HG03521 (cell line): ENCODE data around the gene GTF2H2C.
"Not testable (repeated sequence)": the region's sequence is repeated elsewhere in the genome, so short reads cannot be mapped to it uniquely, and the experiment has no call there.

ENCODE experiments used
- ATAC-seq: cut with Tn5 transposase; IDR thresholded peaks from one replicate; pipeline ENCODE4 v1.9.1; 2021; ENCODE audit warnings: mild to moderate bottlenecking, moderate library complexity; ENCODE audit not compliant: unreplicated experiment

GTF2H2C gene

DNA sequence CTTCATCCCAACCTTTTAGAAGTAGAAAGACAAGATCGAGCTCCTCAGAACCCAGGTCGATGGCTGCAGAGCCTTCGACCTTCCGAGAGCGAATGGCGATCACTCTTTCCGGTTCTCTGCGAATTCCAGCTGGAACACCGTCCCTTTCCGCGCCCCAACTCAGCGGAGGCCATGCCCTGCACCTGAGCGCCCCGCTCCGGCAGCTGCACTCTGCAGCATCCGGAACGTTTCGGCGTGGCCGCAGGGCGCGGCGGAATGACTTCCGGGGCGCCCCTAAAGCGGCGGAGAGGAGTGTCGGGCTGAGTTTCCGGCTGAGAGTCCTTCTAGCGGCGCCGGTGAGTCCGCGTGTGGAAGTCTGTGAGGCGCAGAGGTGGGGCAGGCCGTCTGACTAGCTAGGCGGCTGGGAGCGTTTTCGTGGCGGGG, at the start of gene GTF2H2C:
GTF2H2C (plus strand) TSS at position 284 of the 423 bp plus-strand sequence. CDS start 4,942 bp downstream, outside the sequence.
- ATAC-seq = peak; percentile 98

DNA sequence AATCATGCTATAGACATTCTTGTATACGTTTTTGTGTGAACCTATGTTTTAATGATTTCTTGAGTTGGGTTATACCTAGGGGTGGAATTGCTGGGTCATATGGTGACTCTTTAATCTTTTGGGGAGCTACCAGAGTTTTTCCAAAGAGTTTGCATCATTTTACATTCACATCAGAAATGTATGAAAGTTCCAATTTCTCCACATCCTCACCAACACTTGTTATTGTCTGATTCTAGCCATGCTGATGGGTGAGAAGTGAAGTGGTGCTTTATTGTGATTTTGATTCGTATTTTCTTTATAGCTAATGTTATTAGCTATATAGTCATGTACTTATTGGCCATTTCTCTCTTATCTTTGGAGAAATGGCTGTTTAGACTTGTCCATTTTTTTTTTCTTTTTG, 49.3 kb upstream of the GTF2H2C start:
- no peak for ATAC-seq

DNA sequence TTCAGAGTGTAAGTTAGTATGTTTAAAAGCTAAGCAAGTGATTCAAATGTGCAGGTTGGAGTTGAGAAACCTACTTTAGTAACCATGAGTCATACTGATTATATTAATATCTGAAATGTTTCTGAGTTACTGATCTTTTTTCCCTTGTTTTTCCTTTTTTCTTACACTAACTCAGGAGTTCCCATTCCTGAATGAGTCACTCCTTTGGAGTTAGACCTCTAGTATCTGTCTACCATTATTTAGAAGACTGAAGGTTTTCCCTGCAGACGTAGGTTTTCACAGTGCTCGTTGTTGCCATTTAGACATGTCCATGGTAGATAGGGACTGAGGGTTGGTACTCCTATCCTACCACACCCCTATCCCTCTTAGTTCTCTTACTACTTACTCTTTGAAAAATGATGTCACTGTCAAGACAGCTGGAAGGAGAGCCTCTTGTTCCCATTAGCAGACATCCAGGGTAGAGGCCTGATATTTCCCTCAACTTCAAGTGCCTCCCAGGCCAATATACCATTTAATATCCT, 47.2 kb upstream of the GTF2H2C start:
- no peak for ATAC-seq

DNA sequence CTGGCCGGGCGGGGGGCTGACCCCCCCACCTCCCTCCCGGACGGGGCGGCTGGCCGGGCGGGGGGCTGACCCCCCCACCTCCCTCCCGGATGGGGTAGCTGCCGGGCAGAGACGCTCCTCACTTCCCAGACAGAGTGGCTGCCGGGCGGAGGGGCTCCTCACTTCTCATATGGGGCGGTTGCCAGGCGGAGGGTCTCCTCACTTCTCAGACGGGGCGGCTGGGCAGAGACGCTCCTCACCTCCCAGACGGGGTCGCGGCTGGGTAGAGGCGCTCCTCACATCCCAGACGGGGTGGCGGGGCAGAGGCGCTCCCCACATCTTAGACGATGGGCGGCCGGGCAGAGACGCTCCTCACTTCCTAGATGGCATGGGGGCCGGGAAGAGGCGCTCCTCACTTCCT, 44.4 kb upstream of the GTF2H2C start:
- ATAC-seq = not testable (repeated sequence)

DNA sequence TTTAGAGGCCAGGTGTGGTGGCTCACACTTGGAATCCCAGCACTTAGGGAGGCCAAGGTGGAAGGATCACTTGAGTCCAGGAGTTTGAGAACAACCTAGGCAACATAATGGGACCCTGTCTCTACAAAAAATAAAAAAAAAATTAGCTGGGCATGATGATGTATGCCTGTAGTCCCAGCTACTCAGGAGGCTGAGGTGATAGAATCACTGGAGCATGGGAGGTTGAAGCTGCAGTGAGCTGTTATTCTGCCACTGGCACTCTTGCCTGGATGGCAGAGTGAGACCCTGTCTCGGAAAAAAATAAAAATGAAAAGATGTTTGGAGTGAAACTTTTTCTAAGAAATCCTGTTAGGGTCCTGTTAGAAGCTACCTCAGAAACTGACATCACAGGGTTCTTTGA, 43.2 kb upstream of the GTF2H2C start:
- no peak for ATAC-seq

DNA sequence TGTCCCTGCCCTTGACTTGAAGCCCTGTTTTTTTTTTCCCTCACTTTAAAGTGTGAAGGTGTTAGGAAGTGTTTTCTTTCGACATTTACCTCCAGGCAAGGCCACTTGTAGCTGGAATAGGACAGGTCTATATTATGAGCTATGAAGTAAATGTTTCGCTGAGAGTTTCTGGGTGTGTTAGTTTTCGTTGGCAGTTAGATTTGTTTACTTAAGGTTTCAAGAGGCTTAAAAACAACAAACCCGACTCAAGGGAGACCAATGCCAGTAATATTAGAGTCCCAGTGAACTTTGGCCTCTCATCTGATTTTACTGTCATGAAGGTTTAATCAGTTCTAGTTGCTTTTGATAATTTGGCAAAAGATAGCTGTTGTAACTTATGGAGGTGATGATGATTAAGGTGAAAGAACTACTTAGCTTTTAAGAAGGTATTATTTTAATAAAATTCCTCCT, 42.2 kb upstream of the GTF2H2C start:
- ATAC-seq = no peak

DNA sequence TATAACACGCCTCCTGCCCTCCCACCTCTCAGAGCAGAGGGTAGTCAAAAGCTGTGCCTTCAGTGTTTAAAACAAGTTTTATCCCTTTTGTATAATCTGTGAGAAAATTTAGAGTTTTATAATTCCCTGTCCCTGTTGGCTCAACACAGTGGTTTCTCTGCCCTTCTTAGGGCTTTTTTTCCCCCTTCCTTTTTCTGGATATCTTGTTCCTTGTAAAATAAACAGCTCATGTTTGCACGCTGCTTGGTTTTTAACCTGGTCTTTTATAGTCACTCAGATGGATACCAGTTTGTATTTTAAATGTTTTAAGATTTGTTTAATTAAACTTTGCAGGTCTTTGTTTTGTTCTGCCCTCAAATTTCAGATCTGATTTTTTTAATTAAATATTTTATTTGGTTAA, 40.7 kb upstream of the GTF2H2C start:
- ATAC-seq = no peak

DNA sequence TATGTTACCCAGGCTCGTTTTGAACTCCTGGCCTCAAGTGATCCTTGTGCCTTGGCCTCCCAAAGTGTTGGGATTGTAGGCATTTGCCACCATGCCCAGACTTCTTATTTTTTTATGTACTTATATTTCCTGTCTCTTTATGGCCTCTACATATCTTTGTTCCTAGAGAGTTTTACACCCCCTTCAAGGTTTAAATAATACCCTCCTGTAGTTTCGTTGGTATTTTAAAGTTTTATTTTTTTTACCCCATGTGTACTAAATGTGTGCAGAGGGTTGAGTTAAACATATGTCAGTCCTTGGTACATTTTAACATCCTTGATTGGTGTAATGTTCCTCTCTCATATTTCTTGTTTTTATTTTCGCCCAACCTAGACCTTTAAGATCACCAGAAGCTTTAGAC, 38.0 kb upstream of the GTF2H2C start:
- no peak for ATAC-seq

DNA sequence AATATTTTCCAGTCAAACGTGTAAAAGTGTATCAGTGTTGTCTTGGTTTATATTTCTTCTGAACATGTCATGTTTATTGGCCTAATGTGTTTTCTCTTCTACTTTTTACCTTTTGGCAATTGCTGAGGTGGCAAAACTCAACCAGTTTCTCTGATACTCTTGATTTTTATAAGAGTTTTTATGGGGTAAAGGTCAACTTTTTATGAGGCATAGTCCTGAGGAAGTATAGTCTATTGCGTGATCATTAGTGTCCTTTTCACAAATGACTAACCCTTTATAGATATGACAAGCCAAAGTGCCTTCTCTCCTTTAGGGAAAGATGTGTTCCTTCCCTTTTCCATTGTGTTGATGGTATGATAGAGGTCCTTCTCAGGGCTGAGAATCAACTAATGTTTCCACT, 34.5 kb upstream of the GTF2H2C start:
- ATAC-seq = no peak

DNA sequence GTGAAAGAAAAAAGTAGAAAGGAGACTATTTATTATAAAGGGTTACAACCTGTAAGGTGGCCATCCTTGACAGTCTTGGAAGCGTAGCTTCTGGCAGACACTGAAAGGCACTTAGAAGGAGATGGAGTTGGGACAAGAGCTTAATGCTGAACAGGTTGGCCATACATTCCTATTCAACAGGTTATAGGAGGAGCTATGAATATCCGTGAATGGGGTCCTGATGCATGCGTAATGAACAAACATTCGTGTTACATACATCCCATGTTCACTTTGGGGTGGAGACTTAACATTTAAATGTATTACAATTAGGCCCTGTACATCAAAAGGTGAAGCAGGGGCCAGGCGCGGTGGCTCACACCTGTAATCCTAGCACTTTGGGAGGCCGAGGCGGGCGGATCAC, 33.3 kb upstream of the GTF2H2C start:
- no peak for ATAC-seq

DNA sequence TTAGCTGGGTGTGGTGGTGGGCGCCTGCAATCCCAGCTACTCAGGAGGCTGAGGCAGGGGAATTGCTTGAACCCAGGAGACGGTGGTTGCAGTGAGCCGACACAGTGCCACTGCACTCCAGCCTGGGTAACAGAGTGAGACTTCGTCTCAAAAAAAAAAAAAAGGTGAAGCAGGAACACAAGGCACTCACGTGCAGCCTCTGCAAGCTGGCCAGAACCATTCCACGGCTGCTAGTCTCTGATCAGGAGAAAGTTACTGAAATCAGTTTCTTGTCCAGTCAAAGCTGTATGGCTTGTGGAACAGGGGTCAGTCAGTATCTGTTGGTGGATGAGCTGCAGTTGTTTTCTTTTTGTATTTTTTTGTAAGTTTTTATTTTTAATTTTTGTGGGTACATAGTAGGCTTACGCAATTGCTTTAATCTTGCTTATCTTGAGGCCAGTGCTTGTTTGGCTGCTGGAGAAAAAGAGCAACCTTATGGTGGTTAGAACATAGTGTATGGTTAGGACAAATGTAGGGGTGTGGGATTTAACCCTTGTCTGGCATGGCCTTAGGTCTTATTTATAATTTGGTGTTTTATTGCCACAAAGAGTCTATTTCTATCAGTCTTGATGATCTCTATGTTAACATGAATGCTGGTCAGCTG, 32.7 kb upstream of the GTF2H2C start:
- ATAC-seq = no peak

DNA sequence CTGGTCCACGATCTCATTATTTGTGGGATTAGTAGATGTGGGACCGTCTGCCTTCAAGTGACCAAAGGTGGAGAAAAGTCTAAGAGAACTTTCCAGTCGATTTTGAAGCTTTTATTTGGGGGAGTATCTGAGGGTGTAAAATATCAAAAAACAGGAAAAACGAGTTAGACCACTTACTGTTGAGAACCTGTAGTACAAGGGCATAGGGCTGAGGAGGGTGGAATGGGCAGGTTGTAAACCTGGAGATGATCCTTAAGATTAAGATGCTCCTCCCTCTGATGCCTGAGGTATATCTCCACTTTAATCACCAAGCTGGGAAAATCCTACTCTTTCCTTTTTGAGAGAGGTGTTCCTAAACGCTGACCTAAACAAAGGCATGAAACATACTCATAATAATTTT, 32.0 kb upstream of the GTF2H2C start:
- ATAC-seq = no peak

DNA sequence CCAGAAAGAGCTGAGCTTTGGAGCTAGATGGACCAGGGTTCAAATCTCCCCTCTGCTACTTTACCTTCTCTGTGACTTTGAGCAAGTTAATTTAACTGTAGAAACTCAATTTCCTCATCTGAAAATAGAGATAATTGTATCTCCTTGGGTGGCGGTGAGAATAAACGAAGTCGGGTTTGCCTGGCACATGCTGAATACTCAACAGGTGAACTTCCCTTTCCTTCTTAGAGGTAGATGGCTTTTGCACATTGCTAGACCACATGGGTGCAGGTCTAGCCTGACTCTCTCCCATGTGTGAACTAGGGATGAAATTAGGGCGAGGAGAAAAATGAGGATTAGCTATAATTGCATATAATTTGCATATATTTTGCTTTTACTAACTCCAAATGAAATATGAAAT, 31.4 kb upstream of the GTF2H2C start:
- no peak for ATAC-seq

DNA sequence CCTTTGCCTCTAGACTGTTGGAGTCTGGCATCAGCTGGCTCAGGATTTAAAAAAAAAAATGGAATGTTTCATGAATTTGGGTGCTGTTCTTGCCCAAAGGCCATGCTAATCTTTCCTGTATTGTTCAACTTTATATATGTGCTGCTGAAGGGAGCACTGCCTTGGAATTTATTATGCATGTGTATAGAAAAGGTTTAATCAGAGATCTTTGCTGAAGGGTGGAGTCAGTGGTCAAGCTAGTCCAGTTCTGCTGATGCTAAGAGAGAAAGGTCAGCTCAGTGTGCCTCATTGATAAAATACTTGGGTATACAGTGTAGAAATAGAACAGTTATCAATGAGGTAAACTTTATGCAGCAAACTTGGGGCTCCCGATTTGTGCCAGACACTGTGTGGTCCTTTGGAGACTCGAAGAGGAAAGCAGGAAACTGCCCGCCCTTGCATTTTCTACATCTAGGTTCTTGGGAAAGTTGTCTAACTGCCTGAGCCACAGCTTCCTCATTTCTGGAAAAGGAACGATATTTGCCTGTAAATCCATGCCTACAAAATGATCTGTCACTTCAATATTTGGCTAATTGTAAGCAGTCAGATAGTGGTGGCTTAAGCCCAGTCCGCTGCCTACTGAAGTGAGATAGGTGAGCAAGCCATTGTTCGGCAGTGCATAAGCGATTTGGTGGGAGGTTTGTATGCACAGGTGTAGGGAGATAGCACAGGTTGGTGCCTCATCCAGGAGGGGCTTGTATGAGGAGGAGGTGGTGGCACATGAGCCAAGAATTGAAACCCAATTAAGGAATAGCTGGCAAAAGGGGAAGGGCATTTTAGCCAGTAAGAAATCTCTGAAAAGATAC, 29.2 kb upstream of the GTF2H2C start:
- ATAC-seq = no peak

DNA sequence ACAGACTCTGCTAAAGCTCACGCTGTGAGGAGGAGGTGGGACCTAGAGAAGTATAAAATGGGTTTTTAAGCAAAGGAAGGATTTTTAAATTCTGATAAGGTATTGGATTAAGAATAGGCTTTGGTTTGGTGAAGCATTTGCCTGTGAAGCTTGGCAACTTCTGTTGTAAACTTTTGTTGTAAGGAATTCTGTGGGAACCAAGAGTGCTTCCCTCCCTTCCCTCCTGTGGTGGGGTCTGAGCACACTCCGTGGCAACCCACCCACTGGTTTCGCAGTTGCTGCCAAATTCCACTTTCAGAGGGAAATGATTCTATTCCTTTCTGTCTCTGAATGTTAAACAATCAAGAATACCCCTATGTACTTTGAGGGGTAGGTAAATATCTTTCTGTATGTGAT, 28.6 kb upstream of the GTF2H2C start:
- ATAC-seq = no peak

DNA sequence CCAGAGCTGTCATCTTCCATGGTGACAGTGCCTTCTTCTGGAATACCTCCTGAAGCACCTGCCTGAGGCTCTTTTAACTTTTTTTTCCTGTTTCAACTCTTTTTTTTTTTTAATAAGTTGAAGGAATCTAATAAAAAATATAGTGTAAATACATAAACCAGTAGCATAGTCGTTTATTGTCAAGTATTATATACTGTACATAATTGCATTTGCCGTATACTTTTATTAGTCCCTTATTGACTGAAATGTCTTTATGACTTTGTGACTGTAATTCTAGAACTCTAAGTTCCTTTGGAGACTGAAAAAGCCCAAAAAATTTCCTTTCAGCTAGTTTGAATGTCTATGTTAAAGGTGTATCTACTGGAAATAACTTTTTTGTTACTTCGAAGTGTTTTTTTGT, 22.1 kb upstream of the GTF2H2C start:
- ATAC-seq = not testable (repeated sequence)

DNA sequence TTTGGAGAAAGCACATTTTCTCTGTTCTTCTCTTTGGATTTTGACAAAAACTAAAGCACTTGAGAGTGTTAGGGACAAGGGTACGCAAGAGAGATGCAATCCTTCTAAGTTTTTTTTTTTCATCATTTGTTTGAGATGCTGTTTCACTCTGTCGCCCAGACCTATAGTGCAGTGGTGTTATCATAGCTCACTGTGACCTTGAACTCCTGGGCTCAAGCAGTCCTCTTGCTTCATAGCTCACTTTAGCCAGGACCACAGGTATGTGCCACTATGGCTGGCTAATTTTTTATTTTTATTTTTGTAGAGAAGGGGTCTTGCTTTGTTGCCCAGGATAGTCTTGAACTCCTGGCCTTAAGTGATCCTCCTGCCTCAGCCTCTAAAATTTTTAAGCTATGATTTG, 21.3 kb upstream of the GTF2H2C start:
- ATAC-seq = not testable (repeated sequence)

DNA sequence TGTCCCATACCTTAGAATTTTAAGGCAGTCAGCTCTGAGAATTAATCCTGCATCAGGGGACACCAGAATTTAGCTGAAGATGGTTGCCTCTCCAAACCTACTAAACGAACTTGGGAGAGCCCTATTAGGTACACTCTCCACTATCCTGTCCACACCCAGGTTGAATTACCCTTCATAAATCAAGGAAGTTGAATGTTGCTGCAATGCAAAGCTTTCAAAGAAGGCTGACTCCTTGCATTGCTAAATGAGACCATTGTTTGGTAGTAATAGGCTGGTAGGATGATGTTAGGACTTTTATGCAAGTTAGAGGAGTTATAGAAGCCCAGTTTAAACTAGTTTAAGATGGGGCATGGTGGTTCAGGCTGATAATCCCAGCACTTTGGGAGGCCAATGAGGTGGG, 18.6 kb upstream of the GTF2H2C start:
- not testable (repeated sequence) for ATAC-seq

DNA sequence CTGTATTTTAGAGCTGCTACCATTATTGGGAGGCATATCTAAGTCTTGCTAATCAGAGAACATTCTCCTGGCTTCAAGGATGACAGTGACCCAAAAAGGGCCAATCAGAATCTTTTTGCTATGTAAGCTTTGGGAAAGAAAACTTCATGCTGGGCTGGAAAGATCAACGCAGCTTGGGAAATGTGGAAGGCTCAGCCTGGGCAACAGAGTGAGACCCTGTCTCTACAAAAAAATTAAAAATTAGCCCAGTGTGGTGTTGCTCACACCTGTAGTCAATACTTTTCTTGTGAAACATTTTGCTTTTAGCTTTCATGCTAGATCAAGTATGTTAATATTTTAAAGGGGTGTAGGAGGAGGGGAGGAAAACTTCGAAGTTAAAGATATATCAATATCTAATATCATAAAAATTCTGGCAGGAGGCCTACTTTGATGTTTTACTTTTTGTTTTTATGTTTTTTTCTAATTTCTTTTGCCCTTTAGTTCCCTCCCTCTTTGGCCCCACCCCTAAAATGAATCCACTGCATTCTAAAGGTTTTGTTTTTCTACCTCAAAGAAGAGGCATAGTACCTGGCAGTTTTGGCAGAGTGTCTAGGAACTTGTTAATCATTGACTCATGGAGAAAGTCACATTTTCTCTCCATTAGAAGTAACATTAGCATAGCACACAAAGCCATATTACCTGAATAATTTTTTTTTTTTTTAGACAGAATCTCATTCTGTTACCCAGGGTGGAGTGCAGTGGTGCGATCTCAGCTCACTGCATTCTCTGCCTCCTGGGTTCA, 17.0 kb upstream of the GTF2H2C start:
- not testable (repeated sequence) for ATAC-seq

DNA sequence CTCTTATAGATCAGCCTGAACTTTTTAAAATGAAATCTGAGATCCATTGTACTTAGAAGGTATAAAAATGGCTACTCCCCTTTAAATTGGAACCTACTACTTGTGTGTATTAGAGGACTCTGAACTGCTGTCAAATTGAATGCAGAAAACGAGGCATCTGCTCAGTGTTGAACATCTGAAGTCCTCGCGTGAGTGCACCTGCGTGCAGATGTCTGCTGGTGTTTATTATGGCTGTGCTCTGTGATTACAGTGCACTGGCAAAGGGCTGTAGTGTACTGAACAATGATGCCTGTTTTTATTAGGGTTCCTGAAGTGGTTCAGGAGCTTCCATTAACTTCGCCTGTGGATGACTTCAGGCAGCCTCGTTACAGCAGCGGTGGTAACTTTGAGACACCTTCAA, 15.4 kb upstream of the GTF2H2C start:
- ATAC-seq = not testable (repeated sequence)
